ENCODE measurements around the gene GATA2.

DNA sequence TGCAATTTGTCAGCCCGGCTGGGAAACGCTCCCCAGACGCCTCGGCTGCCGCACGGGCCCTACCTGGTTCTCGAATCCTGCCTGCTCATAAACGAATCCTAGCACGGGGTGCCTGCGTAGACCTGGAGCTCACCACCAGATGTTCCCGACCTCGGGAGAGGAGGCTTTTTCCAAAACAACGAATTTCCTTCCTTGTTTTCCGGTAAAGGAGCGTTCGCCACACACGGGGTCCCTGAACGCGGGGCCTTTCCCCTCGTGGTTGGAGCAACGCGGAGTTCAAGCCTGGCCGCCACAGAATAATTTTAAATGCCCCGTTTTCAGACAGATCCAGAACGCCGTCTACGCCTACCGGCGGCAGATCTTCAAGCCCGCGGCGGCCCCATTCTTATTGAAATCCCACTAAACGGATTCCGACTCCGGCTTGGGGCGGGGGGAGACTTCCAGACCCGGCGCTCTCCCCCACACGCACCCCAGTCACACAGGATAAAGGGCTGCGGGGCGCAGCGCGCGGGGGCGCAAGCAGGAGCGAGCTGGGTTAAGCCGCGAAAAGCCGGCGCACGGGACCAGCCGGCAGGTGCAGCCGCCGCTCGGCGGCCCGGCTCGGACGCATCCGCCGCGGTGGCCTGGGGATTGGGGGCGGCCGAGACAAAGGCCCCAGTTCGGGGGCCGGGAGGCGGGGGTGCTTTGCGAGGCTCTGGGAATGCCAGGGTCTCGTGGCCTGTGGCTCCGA is 895 bp downstream of the GATA2 start:
- TF ChIP-seq, protein P1, sequence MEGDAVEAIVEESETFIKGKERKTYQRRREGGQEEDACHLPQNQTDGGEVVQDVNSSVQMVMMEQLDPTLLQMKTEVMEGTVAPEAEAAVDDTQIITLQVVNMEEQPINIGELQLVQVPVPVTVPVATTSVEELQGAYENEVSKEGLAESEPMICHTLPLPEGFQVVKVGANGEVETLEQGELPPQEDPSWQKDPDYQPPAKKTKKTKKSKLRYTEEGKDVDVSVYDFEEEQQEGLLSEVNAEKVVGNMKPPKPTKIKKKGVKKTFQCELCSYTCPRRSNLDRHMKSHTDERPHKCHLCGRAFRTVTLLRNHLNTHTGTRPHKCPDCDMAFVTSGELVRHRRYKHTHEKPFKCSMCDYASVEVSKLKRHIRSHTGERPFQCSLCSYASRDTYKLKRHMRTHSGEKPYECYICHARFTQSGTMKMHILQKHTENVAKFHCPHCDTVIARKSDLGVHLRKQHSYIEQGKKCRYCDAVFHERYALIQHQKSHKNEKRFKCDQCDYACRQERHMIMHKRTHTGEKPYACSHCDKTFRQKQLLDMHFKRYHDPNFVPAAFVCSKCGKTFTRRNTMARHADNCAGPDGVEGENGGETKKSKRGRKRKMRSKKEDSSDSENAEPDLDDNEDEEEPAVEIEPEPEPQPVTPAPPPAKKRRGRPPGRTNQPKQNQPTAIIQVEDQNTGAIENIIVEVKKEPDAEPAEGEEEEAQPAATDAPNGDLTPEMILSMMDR (IDR thresholded peaks at IDR 0.05), result no peak
- TF ChIP-seq EZH2 (IDR thresholded peaks at IDR 0.05; ENCODE audit: borderline replicate concordance, insufficient read depth, low read depth, low read length, poor library complexity, severe bottlenecking), result peak; percentile 87

All from B cell (primary cell).